AG04450 (cell line): ENCODE results near the gene CRYBG2. TPM values are rescaled to one million over a fixed set of nuclear protein-coding genes. Genes with fewer than 3 reads are reported as not detected.

Source experiments
- CTCF ChIA-PET: fragments of 300-600, 350-600 bp; formaldehyde crosslinking; extraction: SDS; loops from one replicate; lab custom pipeline; 2022; ENCODE audit warnings: antibody characterized with exemption, inconsistent platforms; lab: Charles Lee
- POLR2A ChIA-PET: fragments of 350-600 bp; formaldehyde crosslinking; extraction: SDS; loops from one replicate; lab custom pipeline; 2021; ENCODE audit warnings: antibody characterized with exemption, inconsistent platforms; lab: Yijun Ruan, JAX
- DNase-seq: peaks from one replicate; pipeline ENCODE4 v3.0.0-alpha.2; 2011; ENCODE audit warnings: low read depth, low spot score
- H3K27ac ChIP-seq: one replicate; pipeline ENCODE4 v1.5.1; 2012; ENCODE audit warnings: low read depth, low read length, control low read depth
- H3K27me3 ChIP-seq: one replicate; pipeline ENCODE4 v1.6.0; 2012; ENCODE audit warnings: low read length; ENCODE audit not compliant: control insufficient read depth, insufficient read depth
- H3K4me3 ChIP-seq: 2 replicates; pipeline ENCODE4 v1.5.1; 2011; ENCODE audit warnings: mild to moderate bottlenecking, low read depth, low read length, control low read depth
- H3K9me3 ChIP-seq: 2 replicates; pipeline ENCODE4 v1.5.1; 2012; ENCODE audit warnings: low read length; ENCODE audit not compliant: control insufficient read depth, insufficient read depth
- CTCF ChIP-seq: IDR thresholded peaks from 2 replicates; pipeline ENCODE4 v1.5.1; 2011; ENCODE audit warnings: low read depth, low read length, control low read depth, inconsistent platforms
- polyA plus RNA-seq: library from polyadenylated mRNA; depleted of rRNA; stranded (reverse); fragments of >200 nt; gene quantifications from 2 replicates; pipeline ENCODE4 v1.2.3, GENCODE V29; 2011

The CRYBG2 gene
- polyA plus RNA-seq, 1 experiment: not detected

- Histone ChIP-seq H3K9me3 (no peaks in the 10 kb centered on the region), H3K4me3 (no peak overlapping the region), H3K27me3 (peaks cover 4% of the 10 kb centered on the region), H3K27ac (no peak overlapping the region)
- TF ChIP-seq CTCF: no peak
- no peak for DNase-seq
- ChIA-PET POLR2A (no interaction called here), CTCF (no interaction called here)
Observed at GRCh38 chr1:26324550-26324949, 29.4 kb downstream of the CRYBG2 start.

- Histone ChIP-seq H3K27me3 (peaks cover 4% of the 10 kb centered on the region), H3K9me3 (no peaks in the 10 kb centered on the region), H3K27ac (no peak overlapping the region), H3K4me3 (no peak overlapping the region)
- TF ChIP-seq CTCF: no peak
- DNase-seq: no peak
- ChIA-PET POLR2A (no interaction called here), CTCF (interaction anchor here (1.5 to 5.5 kb wide), 2 partner anchors 39 to 47 kb away, joined by 3 to 62 read pairs; no protein-coding TSS in a partner anchor)
Observed at GRCh38 chr1:26323382-26323781, 30.5 kb downstream of the CRYBG2 start.

GRCh38 chr1:26322042-26322331 is 31.9 kb downstream of the CRYBG2 start:
- ChIA-PET CTCF (interaction anchor here (0.5 to 5.5 kb wide), 45 partner anchors 8 to 932 kb away, joined by 3 to 62 read pairs (median 5); partner anchors contain the start of genes C1orf232, CEP85, CRYBG2 and SH3BGRL3), POLR2A (interaction anchor here (0.6 to 1.1 kb wide), 3 partner anchors 37 to 86 kb away, joined by 3 to 5 read pairs (median 3); no protein-coding TSS in a partner anchor)
- H3K27ac ChIP-seq: no peak overlapping the region
- H3K9me3 ChIP-seq: no peaks in the 10 kb centered on the region
- no peak overlapping the region for H3K4me3 ChIP-seq
- DNase-seq: no peak
- no peaks in the 10 kb centered on the region for H3K27me3 ChIP-seq
- no peak for TF ChIP-seq CTCF

- ChIA-PET POLR2A (interaction anchor here (0.6 to 1.1 kb wide), 3 partner anchors 37 to 86 kb away, joined by 3 to 5 read pairs (median 3); no protein-coding TSS in a partner anchor), CTCF (interaction anchor here (0.5 to 5.5 kb wide), 47 partner anchors 8 to 931 kb away, joined by 3 to 62 read pairs (median 4); partner anchors contain the start of genes C1orf232, CEP85, CRYBG2 and SH3BGRL3)
- no peak overlapping the region for H3K4me3 ChIP-seq
- H3K27me3 ChIP-seq: no peaks in the 10 kb centered on the region
- DNase-seq: peak; percentile 52
- no peak overlapping the region for H3K27ac ChIP-seq
- H3K9me3 ChIP-seq: no peaks in the 10 kb centered on the region
- peak; percentile 88 for TF ChIP-seq CTCF
Observed at GRCh38 chr1:26321315-26322041, 32.5 kb downstream of the CRYBG2 start.

GRCh38 chr1:26320896-26321295 is 33.0 kb downstream of the CRYBG2 start:
- no peak for TF ChIP-seq CTCF
- DNase-seq: no peak
- no peak overlapping the region for H3K27ac ChIP-seq
- H3K27me3 ChIP-seq: no peaks in the 10 kb centered on the region
- ChIA-PET POLR2A (interaction anchor here (1.1 kb wide), 1 partner anchor 85 kb away, joined by 3 read pairs; no protein-coding TSS in a partner anchor), CTCF (interaction anchor here (0.6 to 5.5 kb wide), 22 partner anchors 9 to 176 kb away, joined by 3 to 62 read pairs (median 7); partner anchors contain the start of genes C1orf232, CEP85, UBXN11 and ZNF593)
- no peaks in the 10 kb centered on the region for H3K9me3 ChIP-seq
- H3K4me3 ChIP-seq: no peak overlapping the region
